OCI-LY1 (cell line): Measurements from ENCODE around the gene FBXO46.
"Not testable (repeated sequence)": the region's sequence is repeated elsewhere in the genome, so short reads cannot be mapped to it uniquely, and the experiment has no call there.

Experiments used
- CTCF ChIP-seq: fragments of 200-600 bp; sonication (generic), shearing (Covaris generic); IDR thresholded peaks from 2 replicates; pipeline ENCODE4 v1.5.1; 2017; ENCODE audit warnings: mild to moderate bottlenecking, antibody characterized with exemption, low read length, moderate library complexity, mixed read lengths
- EZH2 ChIP-seq: fragments of 200-600 bp; sonication (generic), shearing (Covaris generic); IDR thresholded peaks from 2 replicates; pipeline ENCODE4 v1.8.0; 2017; ENCODE audit warnings: borderline replicate concordance, mixed run types, mild to moderate bottlenecking, antibody characterized with exemption, low read length, moderate library complexity, mixed read lengths

DNA sequence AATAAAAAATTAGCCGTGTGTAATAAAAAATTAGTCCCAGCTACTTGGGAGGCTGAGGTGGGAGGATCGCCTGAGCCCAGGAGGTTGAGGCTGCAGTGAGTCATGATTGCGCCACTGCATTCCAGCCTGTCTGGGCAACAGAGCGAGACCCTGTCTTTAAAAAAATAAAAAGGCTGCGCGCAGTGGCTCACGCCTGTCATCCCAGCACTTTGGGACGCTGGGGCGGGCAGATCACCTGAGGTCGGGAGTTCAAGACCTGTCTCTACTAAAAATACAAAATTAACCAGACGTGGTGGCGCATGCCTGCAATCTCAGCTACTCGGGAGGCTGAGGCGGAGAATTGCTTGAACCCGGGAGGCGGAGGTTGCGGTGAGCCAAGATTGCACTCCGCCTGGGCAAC, 2.0 kb downstream of the FBXO46 start:
- TF ChIP-seq CTCF, EZH2: not testable (repeated sequence)
